ENCODE data around the gene TCF12.
"Not testable (repeated sequence)": the region's sequence is repeated elsewhere in the genome, so short reads cannot be mapped to it uniquely, and the experiment has no call there.

TCF12 gene

DNA sequence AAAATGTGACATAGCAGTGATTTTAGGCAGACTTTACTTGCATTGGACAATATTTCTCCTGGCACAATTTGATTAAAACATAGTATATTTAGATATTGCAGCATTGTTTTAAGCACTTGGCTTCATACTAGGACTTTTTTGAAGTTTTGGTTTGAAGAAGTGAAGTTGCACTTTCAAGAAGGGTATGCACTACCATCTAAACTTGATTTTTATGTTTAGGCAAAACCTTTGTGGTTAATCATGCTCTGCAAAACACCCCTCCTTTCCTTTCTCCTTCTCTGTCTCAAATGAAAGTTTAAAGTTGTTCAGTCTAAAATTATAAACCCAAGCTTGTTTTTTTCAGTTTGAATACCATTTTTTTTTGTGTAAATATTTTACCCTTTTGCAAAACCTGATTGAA is 173.8 kb downstream of the TCF12 start:
- DNase-seq (ENCODE audit: low read depth): no peak
- TF ChIP-seq, protein P1, sequence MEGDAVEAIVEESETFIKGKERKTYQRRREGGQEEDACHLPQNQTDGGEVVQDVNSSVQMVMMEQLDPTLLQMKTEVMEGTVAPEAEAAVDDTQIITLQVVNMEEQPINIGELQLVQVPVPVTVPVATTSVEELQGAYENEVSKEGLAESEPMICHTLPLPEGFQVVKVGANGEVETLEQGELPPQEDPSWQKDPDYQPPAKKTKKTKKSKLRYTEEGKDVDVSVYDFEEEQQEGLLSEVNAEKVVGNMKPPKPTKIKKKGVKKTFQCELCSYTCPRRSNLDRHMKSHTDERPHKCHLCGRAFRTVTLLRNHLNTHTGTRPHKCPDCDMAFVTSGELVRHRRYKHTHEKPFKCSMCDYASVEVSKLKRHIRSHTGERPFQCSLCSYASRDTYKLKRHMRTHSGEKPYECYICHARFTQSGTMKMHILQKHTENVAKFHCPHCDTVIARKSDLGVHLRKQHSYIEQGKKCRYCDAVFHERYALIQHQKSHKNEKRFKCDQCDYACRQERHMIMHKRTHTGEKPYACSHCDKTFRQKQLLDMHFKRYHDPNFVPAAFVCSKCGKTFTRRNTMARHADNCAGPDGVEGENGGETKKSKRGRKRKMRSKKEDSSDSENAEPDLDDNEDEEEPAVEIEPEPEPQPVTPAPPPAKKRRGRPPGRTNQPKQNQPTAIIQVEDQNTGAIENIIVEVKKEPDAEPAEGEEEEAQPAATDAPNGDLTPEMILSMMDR (IDR thresholded peaks at IDR 0.05; ENCODE audit: control insufficient read depth, insufficient read depth, low read depth, low read length, missing control alignments): no peak
- H3K4me3 ChIP-seq (ENCODE audit: control insufficient read depth, low read depth, low read length): no peak overlapping the region

DNA sequence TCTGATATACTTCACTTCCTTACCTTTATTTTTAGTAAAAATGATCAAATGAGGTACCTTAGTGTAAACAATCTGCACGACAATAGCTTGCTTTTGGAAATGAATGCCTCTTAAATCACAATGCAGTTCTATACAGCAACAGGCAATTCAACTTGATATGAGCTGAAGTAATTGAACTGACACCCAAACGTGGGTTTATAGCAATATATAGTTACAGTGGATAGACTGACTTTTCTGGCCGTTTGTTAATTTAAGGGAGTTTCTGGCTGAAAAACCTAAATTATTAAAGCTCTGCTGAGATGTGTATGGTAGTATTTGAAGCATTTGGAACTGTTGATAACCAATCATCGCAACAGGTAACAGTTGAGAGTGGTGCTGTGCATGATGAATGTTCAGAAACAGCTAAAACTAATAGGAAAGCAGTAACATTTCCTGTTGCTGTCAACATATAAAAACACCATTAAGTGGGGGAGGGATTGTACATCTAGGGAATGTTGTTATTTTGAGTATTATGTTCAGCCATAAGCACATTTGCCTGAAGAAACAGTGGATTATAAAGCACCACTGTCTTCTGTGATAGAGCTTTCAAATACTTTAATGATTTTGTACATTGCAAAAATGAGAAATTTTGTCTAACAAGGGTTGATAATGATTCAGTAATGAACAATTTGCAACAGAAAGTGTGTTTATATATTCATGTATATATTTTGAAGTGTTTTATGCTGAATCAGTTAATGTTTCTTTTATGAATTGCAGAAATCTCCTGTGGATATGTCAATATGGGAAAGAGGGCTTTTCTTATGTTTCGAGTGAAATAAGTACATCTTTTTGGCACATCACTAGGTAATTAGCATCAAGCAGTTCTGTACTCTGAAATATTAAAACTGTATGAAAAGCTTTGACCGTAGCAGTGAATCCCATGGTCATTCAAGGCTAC is 176.1 kb downstream of the TCF12 start:
- TF ChIP-seq, protein P1 (IDR thresholded peaks at IDR 0.05; ENCODE audit: control insufficient read depth, insufficient read depth, low read depth, low read length, missing control alignments): no peak
- no peak for DNase-seq (ENCODE audit: low read depth)
- H3K4me3 ChIP-seq (ENCODE audit: control insufficient read depth, low read depth, low read length): no peak overlapping the region

DNA sequence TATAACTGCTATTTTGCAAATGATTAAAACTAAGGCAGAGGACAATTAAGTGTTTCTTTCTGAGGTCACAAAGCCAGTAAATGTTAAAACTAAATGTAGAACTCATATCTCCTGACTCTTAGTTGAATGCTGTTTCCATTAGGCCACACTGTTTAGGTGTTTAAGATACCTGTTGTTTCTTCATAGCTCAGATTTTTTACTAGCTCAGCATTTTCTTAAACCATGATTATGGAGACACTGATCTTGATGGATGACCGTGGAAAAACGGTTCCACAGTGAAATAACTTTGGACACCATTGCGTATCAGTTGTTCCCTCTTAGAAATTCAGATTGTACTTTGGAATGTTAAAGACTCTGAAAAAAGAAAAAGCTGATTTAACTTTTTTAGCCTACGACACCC is 177.5 kb downstream of the TCF12 start:
- H3K4me3 ChIP-seq (ENCODE audit: control insufficient read depth, low read depth, low read length): no peak overlapping the region
- DNase-seq (ENCODE audit: low read depth): no peak
- TF ChIP-seq, protein P1 (IDR thresholded peaks at IDR 0.05; ENCODE audit: control insufficient read depth, insufficient read depth, low read depth, low read length, missing control alignments): no peak

DNA sequence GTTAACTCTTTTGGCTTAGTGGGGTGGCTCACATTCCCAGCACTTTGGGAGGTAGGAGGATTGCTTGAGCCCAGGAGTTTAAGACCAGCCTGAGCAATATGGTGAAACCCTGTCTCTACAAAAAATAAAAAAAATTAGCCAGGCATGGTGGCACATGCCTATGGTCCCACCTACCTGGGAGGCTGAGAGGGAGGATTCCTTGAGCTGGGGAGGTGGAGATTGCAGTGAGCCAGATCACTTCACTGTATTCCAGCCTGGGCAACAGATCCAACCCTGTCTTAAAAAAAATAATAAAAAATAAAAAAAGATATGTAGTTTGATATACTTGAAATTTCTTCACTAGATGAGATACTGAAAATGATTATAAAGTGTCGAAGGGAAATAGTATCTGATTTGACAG is 178.8 kb downstream of the TCF12 start:
- H3K4me3 ChIP-seq (ENCODE audit: control insufficient read depth, low read depth, low read length): no peak overlapping the region
- TF ChIP-seq, protein P1 (IDR thresholded peaks at IDR 0.05; ENCODE audit: control insufficient read depth, insufficient read depth, low read depth, low read length, missing control alignments): no peak
- no peak for DNase-seq (ENCODE audit: low read depth)

DNA sequence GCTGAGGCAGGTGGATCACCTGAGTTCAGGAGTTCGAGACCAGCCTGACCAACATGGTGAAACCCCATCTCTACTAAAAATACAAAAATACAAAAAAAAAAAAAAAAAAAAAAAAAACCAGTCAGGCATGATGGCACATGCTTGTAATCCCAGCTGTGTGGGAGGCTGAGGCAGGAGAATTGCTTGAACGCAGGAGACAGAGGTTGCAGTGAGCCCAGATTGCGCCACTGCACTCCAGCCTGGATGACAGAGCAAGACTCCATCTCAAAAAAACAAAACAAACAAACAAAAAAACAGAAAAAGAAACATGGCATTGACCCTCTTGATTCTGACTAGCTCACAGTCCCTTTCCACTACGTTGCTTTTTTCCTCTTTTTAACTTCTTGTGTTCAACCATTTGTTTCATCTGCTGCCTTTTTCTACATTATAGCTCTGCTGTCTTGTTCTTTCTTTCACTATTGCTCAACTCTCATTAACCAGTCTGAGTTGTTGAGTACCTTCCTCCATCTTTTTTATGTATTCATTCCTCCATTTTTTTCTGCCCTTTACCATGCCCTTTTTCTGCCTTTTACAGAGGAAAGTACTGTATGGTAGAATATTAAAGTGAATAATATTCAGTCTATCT is 179.6 kb downstream of the TCF12 start:
- H3K4me3 ChIP-seq (ENCODE audit: control insufficient read depth, low read depth, low read length); DNase-seq (ENCODE audit: low read depth): not testable (repeated sequence)

DNA sequence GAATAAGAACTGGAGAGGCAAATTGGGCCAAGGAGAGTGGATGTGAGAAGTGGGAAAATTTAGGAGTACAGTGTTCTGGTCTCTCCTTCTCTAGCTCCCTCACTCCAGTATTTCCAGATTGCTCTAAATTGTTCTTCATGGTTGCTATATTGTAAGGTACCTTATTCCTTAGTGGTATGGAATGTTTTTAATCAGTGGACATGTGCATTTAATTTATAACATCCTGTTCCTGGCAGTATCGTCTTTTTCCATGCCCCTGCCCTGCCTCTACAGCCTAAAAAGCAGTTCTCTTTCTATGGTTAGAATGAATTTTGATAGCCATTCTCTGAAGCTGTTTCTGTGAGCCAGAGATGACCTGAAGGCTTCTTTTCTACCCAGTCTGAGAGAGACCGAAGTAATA is 180.5 kb downstream of the TCF12 start:
- TF ChIP-seq, protein P1 (IDR thresholded peaks at IDR 0.05; ENCODE audit: control insufficient read depth, insufficient read depth, low read depth, low read length, missing control alignments): no peak
- no peak for DNase-seq (ENCODE audit: low read depth)
- no peak overlapping the region for H3K4me3 ChIP-seq (ENCODE audit: control insufficient read depth, low read depth, low read length)

DNA sequence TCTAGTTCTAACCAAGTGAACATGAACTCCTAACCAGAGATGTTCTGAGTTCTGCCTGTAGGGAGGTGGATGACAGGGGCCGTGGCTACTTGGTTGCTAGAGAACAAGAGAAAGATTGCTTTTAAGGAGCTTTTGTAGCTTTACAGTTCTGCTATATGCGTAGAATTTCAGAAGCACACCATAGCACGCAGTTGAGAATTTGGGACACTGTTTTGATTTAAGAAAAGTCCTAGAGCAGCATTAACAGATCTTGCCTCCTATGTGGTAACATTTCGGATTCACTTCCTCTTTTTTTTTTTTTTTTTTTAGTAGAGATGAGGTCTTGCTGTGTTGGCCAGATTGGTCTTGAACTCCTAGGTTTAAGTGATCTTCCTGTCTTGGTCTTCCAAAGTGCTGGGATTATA is 181.7 kb downstream of the TCF12 start:
- TF ChIP-seq, protein P1 (IDR thresholded peaks at IDR 0.05; ENCODE audit: control insufficient read depth, insufficient read depth, low read depth, low read length, missing control alignments): no peak
- no peak overlapping the region for H3K4me3 ChIP-seq (ENCODE audit: control insufficient read depth, low read depth, low read length)
- no peak for DNase-seq (ENCODE audit: low read depth)

Measured in AG09309 (cell line).